GM12872 (cell line): Measurements from ENCODE around the gene ATF6.

Source experiments
- CTCF ChIP-seq: IDR thresholded peaks from 3 replicates; pipeline ENCODE4 v1.5.1; 2011; ENCODE audit warnings: low read depth, mild to moderate bottlenecking, low read length, moderate library complexity; ENCODE audit not compliant: insufficient read depth

The ATF6 gene

GRCh38 chr1:161887730-161888287, 121.7 kb downstream of the ATF6 start:
- no peak for TF ChIP-seq CTCF

- no peak for TF ChIP-seq CTCF
These were observed 124.5 kb downstream of the ATF6 start for GRCh38 chr1:161890574-161890973.

GRCh38 chr1:161899091-161899490, 133.0 kb downstream of the ATF6 start:
- TF ChIP-seq CTCF = no peak

- TF ChIP-seq CTCF = no peak
These were observed 134.0 kb downstream of the ATF6 start for GRCh38 chr1:161900160-161900559.

- no peak for TF ChIP-seq CTCF
These were observed 136.1 kb downstream of the ATF6 start for GRCh38 chr1:161902182-161902581.

GRCh38 chr1:161905269-161905884, 139.3 kb downstream of the ATF6 start:
- peak; percentile 66 for TF ChIP-seq CTCF

GRCh38 chr1:161907265-161907664, 141.1 kb downstream of the ATF6 start:
- no peak for TF ChIP-seq CTCF
